H1 (cell line): ENCODE measurements around the gene AADACL2. TPM values are rescaled to one million over a fixed set of nuclear protein-coding genes. Genes with fewer than 3 reads are reported as not detected.

ENCODE experiments used
- polyA plus RNA-seq, 7 experiments: library from polyadenylated mRNA; depleted of rRNA in 3 of 7; stranded (reverse) in 5 of 7; unstranded in 2 of 7; fragments of >200 nt in 5 of 7; fragments of 200-250 nt in 2 of 7; gene quantifications; 1 replicate in 5 of 7; 2 replicates in 1 of 7; 4 replicates in 1 of 7; pipeline versions ENCODE4 v1.2.1 to v1.2.3, GENCODE V29; 2011 to 2013; ENCODE audit warnings: missing spikeins in 2 of 7, mixed read lengths in 2 of 7
- total RNA-seq: library from RNA; stranded (reverse); fragmentation: NEBNext Ultra II Directional; extraction: Animal tissue kit (Norgen Biotek cat#: 25700); gene quantifications from 2 replicates; pipeline ENCODE4 v1.2.1, GENCODE V29; 2021

The AADACL2 gene
- total and polyA plus RNA-seq, 2 of the 8 experiments (the other 6 are each of a cell fraction or from before 2014, with no cell fraction given), result not detected

Other genes with a start within 250 kb of the AADACL2 start
- not detected in 2 replicates for gene AADAC, start 80.2 kb downstream of the AADACL2 start, total RNA-seq
- gene AADAC, start 80.2 kb downstream of the AADACL2 start, polyA plus RNA-seq (2011; rRNA removed), result not detected in 2 replicates
- gene SUCNR1, start 139.7 kb downstream of the AADACL2 start, total RNA-seq, result not detected in 2 replicates
- gene SUCNR1, start 139.7 kb downstream of the AADACL2 start, polyA plus RNA-seq (2011; rRNA removed), result not detected in 2 replicates